Immature natural killer cell (primary cell): ENCODE data around the gene GALNT1. TPM values are rescaled to one million over a fixed set of nuclear protein-coding genes. Genes with fewer than 3 reads are reported as not detected.

ENCODE experiments used
- DNase-seq, 3 donors: peaks; one replicate each; pipeline ENCODE4 v3.0.0; 2022; ENCODE audit warnings: mixed read lengths in 1 of 3
- H3K27ac Mint-ChIP-seq, 6 donors: one replicate each; pipeline ENCODE4 v1.8.0; 2020; ENCODE audit warnings: mixed read lengths in 6 of 6, mild to moderate bottlenecking in 5 of 6, inconsistent platforms in 4 of 6, moderate library complexity in 3 of 6
- H3K27me3 Mint-ChIP-seq, 3 donors: one replicate each; pipeline ENCODE4 v1.8.0; 2020 to 2021; ENCODE audit warnings: low read depth in 3 of 3, mild to moderate bottlenecking in 3 of 3, mixed read lengths in 3 of 3, moderate library complexity in 3 of 3, inconsistent platforms in 1 of 3
- H3K36me3 Mint-ChIP-seq, 3 donors: one replicate each; pipeline ENCODE4 v1.8.0; 2020; ENCODE audit warnings: mixed read lengths in 3 of 3, inconsistent platforms in 2 of 3, mild to moderate bottlenecking in 2 of 3
- H3K4me1 Mint-ChIP-seq, 2 donors: one replicate each; pipeline ENCODE4 v1.8.0; 2020; ENCODE audit warnings: inconsistent platforms in 2 of 2, mild to moderate bottlenecking in 2 of 2, mixed read lengths in 2 of 2, moderate library complexity in 1 of 2
- H3K4me3 Mint-ChIP-seq, 5 donors: one replicate each; pipeline ENCODE4 v1.8.0; 2020; ENCODE audit warnings: mild to moderate bottlenecking in 5 of 5, mixed read lengths in 5 of 5, inconsistent platforms in 3 of 5, moderate library complexity in 3 of 5
- H3K9me3 Mint-ChIP-seq, 6 donors: one replicate each; pipeline ENCODE4 v1.8.0; 2020; ENCODE audit warnings: mild to moderate bottlenecking in 6 of 6, mixed read lengths in 6 of 6, inconsistent platforms in 4 of 6, moderate library complexity in 3 of 6
- polyA plus RNA-seq, 3 donors: library from polyadenylated mRNA; unstranded; fragments of 300-500 nt; fragmentation: Illumina TruSeq; gene quantifications; one replicate each; pipeline ENCODE4 v1.2.3, GENCODE V29; 2021

The GALNT1 gene
- polyA plus RNA-seq, 3 donors from 2014 or later: 28.5 to 112 (median 59.5) TPM

- Mint-ChIP-seq H3K27ac (no peak overlapping the region), H3K9me3 (no peaks in the 10 kb centered on the region), H3K36me3 (peaks cover 7 to 27% (median 13%) of the 10 kb centered on the region in 3 donors), H3K4me3 (no peak overlapping the region), H3K4me1 (peaks cover 0 to 4% of the 10 kb centered on the region in 2 donors), H3K27me3 (no peaks in the 10 kb centered on the region)
- DNase-seq: no peak
Measured at GRCh38 chr18:35680139-35680551, 98.6 kb downstream of the GALNT1 start.

- Mint-ChIP-seq H3K9me3 (no peaks in the 10 kb centered on the region), H3K27me3 (no peaks in the 10 kb centered on the region), H3K4me1 (no peaks in the 10 kb centered on the region), H3K36me3 (peaks cover 7 to 36% (median 23%) of the 10 kb centered on the region in 3 donors), H3K4me3 (no peak overlapping the region), H3K27ac (no peak overlapping the region)
- DNase-seq: no peak
Measured at GRCh38 chr18:35682281-35682867, 100.8 kb downstream of the GALNT1 start.

- no peak overlapping the region for H3K27ac Mint-ChIP-seq
- H3K9me3 Mint-ChIP-seq: no peaks in the 10 kb centered on the region
- H3K27me3 Mint-ChIP-seq: no peaks in the 10 kb centered on the region
- DNase-seq: no peak
- H3K36me3 Mint-ChIP-seq: peaks cover 7 to 36% (median 23%) of the 10 kb centered on the region in 3 donors
- H3K4me3 Mint-ChIP-seq: no peak overlapping the region
- H3K4me1 Mint-ChIP-seq: no peaks in the 10 kb centered on the region
Measured at GRCh38 chr18:35683021-35683420, 101.5 kb downstream of the GALNT1 start.

DNA sequence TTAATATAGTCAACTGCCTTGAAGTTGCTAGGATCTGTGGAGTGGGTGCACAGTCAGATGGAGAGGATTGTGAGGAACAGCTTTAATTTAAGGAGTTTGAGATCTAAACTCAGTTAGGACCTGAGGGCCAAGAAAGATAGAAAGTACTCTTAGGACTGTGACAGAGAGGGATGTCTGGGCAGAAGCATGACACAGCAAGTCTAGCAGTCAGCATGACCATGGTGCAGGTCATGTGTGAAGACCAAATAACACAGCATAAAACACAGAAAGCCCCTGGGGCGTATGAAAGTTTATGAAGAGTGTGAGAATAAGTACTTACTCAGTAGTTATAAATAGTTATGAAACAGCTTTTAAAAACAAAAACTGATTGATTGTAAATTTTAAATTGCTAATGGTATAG is 107.2 kb downstream of the GALNT1 start:
- Mint-ChIP-seq H3K27me3 (no peaks in the 10 kb centered on the region), H3K9me3 (no peaks in the 10 kb centered on the region), H3K4me1 (no peaks in the 10 kb centered on the region), H3K27ac (no peak overlapping the region), H3K36me3 (peaks cover 10 to 38% (median 24%) of the 10 kb centered on the region in 3 donors), H3K4me3 (no peak overlapping the region)
- no peak for DNase-seq

DNA sequence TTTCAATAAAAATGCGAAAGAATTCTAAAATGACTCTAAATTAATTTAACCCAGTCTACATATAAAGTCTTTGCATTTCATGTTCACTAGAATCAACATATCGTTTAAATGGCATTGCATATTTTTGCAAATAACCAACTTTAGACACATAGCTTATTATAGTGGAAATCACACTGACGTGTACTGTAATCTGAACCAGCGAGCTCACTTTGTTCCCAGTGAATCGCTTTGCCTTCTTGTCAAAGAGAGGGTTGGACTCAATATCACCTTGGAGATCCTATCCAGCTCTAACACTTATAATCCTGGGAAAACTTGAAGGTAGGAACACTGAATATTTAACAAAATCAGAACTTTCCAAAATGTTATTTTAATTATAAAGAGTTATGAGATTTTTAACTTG is 108.2 kb downstream of the GALNT1 start:
- H3K36me3 Mint-ChIP-seq: peaks cover 3 to 29% (median 24%) of the 10 kb centered on the region in 3 donors
- H3K27ac Mint-ChIP-seq: no peak overlapping the region
- no peak for DNase-seq
- no peaks in the 10 kb centered on the region for H3K9me3 Mint-ChIP-seq
- H3K27me3 Mint-ChIP-seq: no peaks in the 10 kb centered on the region
- H3K4me1 Mint-ChIP-seq: no peaks in the 10 kb centered on the region
- H3K4me3 Mint-ChIP-seq: no peak overlapping the region

DNA sequence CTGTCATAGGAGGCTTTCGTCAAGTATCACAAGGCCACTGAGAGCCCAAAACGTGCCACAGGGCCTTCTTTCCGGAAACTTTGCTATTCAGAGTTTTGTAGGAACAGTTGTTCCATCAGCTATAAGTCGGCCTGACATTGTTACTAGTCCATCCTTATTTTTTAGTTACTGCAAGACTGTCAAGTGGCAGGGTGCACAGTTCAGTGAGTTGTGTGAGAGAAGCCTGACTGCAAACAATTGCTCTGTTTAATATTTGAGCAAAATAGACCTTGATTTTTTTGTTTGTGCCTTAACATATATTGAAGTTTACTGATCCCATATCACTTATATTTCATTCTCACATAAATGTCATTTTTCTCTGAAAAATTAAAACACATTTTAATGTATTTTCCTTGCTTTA is 110.1 kb downstream of the GALNT1 start:
- Mint-ChIP-seq H3K9me3 (no peaks in the 10 kb centered on the region), H3K36me3 (peaks cover 3 to 26% (median 19%) of the 10 kb centered on the region in 3 donors)

GRCh38 chr18:35692866-35693265 is 111.3 kb downstream of the GALNT1 start:
- H3K4me3 Mint-ChIP-seq: no peak overlapping the region
- no peaks in the 10 kb centered on the region for H3K9me3 Mint-ChIP-seq
- H3K27me3 Mint-ChIP-seq: no peaks in the 10 kb centered on the region
- no peak for DNase-seq
- peaks cover 7 to 27% (median 15%) of the 10 kb centered on the region in 3 donors for H3K36me3 Mint-ChIP-seq
- no peak overlapping the region for H3K27ac Mint-ChIP-seq
- no peaks in the 10 kb centered on the region for H3K4me1 Mint-ChIP-seq

More for the DNA sequence above, 110.1 kb downstream of the GALNT1 start:
- Mint-ChIP-seq H3K4me1 (no peaks in the 10 kb centered on the region), H3K4me3 (no peak overlapping the region), H3K27ac (no peak overlapping the region), H3K27me3 (no peaks in the 10 kb centered on the region)
- DNase-seq: no peak

DNA sequence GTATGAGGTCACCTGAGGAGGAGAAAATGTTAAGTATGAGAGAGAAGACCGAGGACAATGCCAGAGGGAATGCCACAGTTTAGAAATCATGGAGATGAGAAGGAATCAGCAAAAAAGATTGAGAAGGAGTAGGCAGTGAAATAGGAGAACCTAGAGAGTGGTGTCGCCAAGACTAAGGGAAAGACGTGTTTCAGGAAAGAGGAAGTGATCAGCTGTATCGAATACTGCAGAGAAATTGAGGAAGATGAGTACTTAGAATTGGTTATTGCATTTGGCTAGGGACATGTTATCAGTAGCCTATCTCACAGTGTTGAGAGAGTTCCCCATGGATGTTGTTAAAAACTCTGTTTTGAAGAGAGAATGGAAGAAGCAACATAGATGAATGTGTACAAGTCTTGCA is 112.3 kb downstream of the GALNT1 start:
- no peaks in the 10 kb centered on the region for H3K9me3 Mint-ChIP-seq
- H3K36me3 Mint-ChIP-seq: peaks cover 4 to 21% (median 8%) of the 10 kb centered on the region in 3 donors
- DNase-seq: no peak
- no peaks in the 10 kb centered on the region for H3K4me1 Mint-ChIP-seq
- no peaks in the 10 kb centered on the region for H3K27me3 Mint-ChIP-seq
- H3K27ac Mint-ChIP-seq: no peak overlapping the region
- no peak overlapping the region for H3K4me3 Mint-ChIP-seq

- no peaks in the 10 kb centered on the region for H3K27me3 Mint-ChIP-seq
- H3K36me3 Mint-ChIP-seq: peaks cover 7 to 26% (median 9%) of the 10 kb centered on the region in 3 donors
- DNase-seq: peak in 1 of 3 donors; percentile 1
- H3K27ac Mint-ChIP-seq: no peak overlapping the region
- no peaks in the 10 kb centered on the region for H3K9me3 Mint-ChIP-seq
- no peaks in the 10 kb centered on the region for H3K4me1 Mint-ChIP-seq
- no peak overlapping the region for H3K4me3 Mint-ChIP-seq
Measured at GRCh38 chr18:35694808-35695207, 113.3 kb downstream of the GALNT1 start.

- peaks cover 9 to 24% (median 9%) of the 10 kb centered on the region in 3 donors for H3K36me3 Mint-ChIP-seq
- no peaks in the 10 kb centered on the region for H3K4me1 Mint-ChIP-seq
- DNase-seq: no peak
- H3K27ac Mint-ChIP-seq: no peak overlapping the region
- no peaks in the 10 kb centered on the region for H3K27me3 Mint-ChIP-seq
- H3K9me3 Mint-ChIP-seq: no peaks in the 10 kb centered on the region
- no peak overlapping the region for H3K4me3 Mint-ChIP-seq
Measured at GRCh38 chr18:35695384-35695783, 113.8 kb downstream of the GALNT1 start.

- DNase-seq: no peak
- Mint-ChIP-seq H3K27ac (no peak overlapping the region), H3K4me1 (no peaks in the 10 kb centered on the region), H3K9me3 (no peaks in the 10 kb centered on the region), H3K27me3 (no peaks in the 10 kb centered on the region), H3K4me3 (no peak overlapping the region), H3K36me3 (peaks cover 6 to 22% (median 9%) of the 10 kb centered on the region in 3 donors)
Measured at GRCh38 chr18:35695803-35696202, 114.3 kb downstream of the GALNT1 start.

- no peak for DNase-seq
- Mint-ChIP-seq H3K4me3 (no peak overlapping the region), H3K36me3 (peaks cover 4 to 19% (median 9%) of the 10 kb centered on the region in 3 donors), H3K9me3 (no peaks in the 10 kb centered on the region), H3K27ac (no peak overlapping the region), H3K4me1 (no peaks in the 10 kb centered on the region), H3K27me3 (no peaks in the 10 kb centered on the region)
Measured at GRCh38 chr18:35696307-35696706, 114.8 kb downstream of the GALNT1 start.

GRCh38 chr18:35697869-35698268 is 116.3 kb downstream of the GALNT1 start:
- no peaks in the 10 kb centered on the region for H3K4me1 Mint-ChIP-seq
- DNase-seq: no peak

DNA sequence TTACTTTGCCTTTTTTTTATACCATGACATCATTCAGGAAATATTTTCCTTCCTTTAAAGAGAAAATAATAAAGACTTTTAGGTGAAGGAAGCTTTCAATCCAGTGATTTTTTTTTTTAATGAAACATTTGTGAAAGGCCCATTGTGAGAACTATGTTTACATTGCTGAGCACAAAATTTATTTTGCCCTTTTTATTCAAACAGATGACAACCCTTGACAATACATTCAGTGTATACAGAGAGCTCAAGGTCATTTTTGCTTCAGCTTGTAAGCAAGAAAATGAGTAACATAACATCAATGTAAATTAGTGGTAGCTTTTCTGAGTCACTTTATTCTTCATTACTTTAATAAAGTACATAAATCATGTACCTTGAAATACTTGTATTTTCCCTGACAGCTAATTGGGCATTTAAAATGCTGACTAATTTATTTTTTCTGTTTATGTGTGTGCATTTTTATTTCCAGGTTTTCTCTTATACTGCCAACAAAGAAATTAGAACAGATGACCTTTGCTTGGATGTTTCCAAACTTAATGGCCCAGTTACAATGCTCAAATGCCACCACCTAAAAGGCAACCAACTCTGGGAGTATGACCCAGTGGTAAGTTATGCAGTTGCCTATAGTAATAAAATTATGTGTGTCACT is 121.6 kb downstream of the GALNT1 start:
- Mint-ChIP-seq H3K36me3 (peaks cover 7 to 39% (median 23%) of the 10 kb centered on the region in 3 donors), H3K27ac (no peak overlapping the region), H3K4me3 (no peak overlapping the region), H3K9me3 (no peaks in the 10 kb centered on the region), H3K4me1 (no peaks in the 10 kb centered on the region), H3K27me3 (peaks cover 0 to 2% (median 0%) of the 10 kb centered on the region in 3 donors)
- DNase-seq: no peak

More at GRCh38 chr18:35697869-35698268, 116.3 kb downstream of the GALNT1 start:
- H3K9me3 Mint-ChIP-seq: no peaks in the 10 kb centered on the region
- no peak overlapping the region for H3K27ac Mint-ChIP-seq
- no peak overlapping the region for H3K4me3 Mint-ChIP-seq
- H3K36me3 Mint-ChIP-seq: peaks cover 4 to 29% (median 9%) of the 10 kb centered on the region in 3 donors
- no peaks in the 10 kb centered on the region for H3K27me3 Mint-ChIP-seq
